ENCODE data around the gene SNCG. TPM values are rescaled to one million over a fixed set of nuclear protein-coding genes. Genes with fewer than 3 reads are reported as not detected.

The SNCG gene
- total RNA-seq, 1 experiment from 2014 or later = 38.1 TPM

- H3K36me3 ChIP-seq = no peaks in the 10 kb centered on the region
- no peak for DNase-seq
- H3K4me1 ChIP-seq = peaks cover 51% of the 10 kb centered on the region
- no peaks in the 10 kb centered on the region for H3K27me3 ChIP-seq
- H3K27ac ChIP-seq = peak overlapping the region; percentile 57
- H3K9me3 ChIP-seq (replicated peaks) = no peaks in the 10 kb centered on the region
- H3K4me3 ChIP-seq = no peak overlapping the region
Measured at GRCh38 chr10:86962136-86962980, 4.0 kb downstream of the SNCG start.

GRCh38 chr10:86962981-86963310, 4.5 kb downstream of the SNCG start:
- H3K27ac ChIP-seq = no peak overlapping the region
- H3K4me3 ChIP-seq = no peak overlapping the region
- H3K27me3 ChIP-seq = no peaks in the 10 kb centered on the region
- no peaks in the 10 kb centered on the region for H3K36me3 ChIP-seq
- no peaks in the 10 kb centered on the region for H3K9me3 ChIP-seq (replicated peaks)
- H3K4me1 ChIP-seq = peaks cover 47% of the 10 kb centered on the region
- DNase-seq = no peak

GRCh38 chr10:86963341-86963919, 5.0 kb downstream of the SNCG start:
- H3K9me3 ChIP-seq (replicated peaks) = no peaks in the 10 kb centered on the region
- H3K27ac ChIP-seq = no peak overlapping the region
- H3K4me1 ChIP-seq = peaks cover 44% of the 10 kb centered on the region
- H3K36me3 ChIP-seq = no peaks in the 10 kb centered on the region
- DNase-seq = no peak
- no peaks in the 10 kb centered on the region for H3K27me3 ChIP-seq
- H3K4me3 ChIP-seq = no peak overlapping the region

GRCh38 chr10:86964061-86964846, 5.9 kb downstream of the SNCG start:
- Histone ChIP-seq H3K27me3 (no peaks in the 10 kb centered on the region), H3K4me1 (peaks cover 40% of the 10 kb centered on the region), H3K27ac (no peak overlapping the region), H3K9me3 (replicated peaks) (no peaks in the 10 kb centered on the region), H3K36me3 (no peaks in the 10 kb centered on the region), H3K4me3 (no peak overlapping the region)
- DNase-seq = no peak

GRCh38 chr10:86964847-86965190, 6.4 kb downstream of the SNCG start:
- peaks cover 40% of the 10 kb centered on the region for H3K4me1 ChIP-seq
- H3K27ac ChIP-seq = no peak overlapping the region
- no peaks in the 10 kb centered on the region for H3K9me3 ChIP-seq (replicated peaks)
- DNase-seq = no peak
- H3K4me3 ChIP-seq = no peak overlapping the region
- H3K27me3 ChIP-seq = no peaks in the 10 kb centered on the region
- H3K36me3 ChIP-seq = no peaks in the 10 kb centered on the region

GRCh38 chr10:86965986-86966654, 7.7 kb downstream of the SNCG start:
- Histone ChIP-seq H3K9me3 (replicated peaks) (no peaks in the 10 kb centered on the region), H3K4me1 (peaks cover 30% of the 10 kb centered on the region), H3K4me3 (no peak overlapping the region), H3K27ac (peak overlapping the region; percentile 30; the same call in 1 of the 2 replicates), H3K27me3 (no peaks in the 10 kb centered on the region), H3K36me3 (no peaks in the 10 kb centered on the region)
- DNase-seq = no peak

- no peaks in the 10 kb centered on the region for H3K27me3 ChIP-seq
- DNase-seq = no peak
- peaks cover 18% of the 10 kb centered on the region for H3K4me1 ChIP-seq
- no peak overlapping the region for H3K4me3 ChIP-seq
- no peaks in the 10 kb centered on the region for H3K36me3 ChIP-seq
- H3K9me3 ChIP-seq (replicated peaks) = no peaks in the 10 kb centered on the region
- H3K27ac ChIP-seq = no peak overlapping the region
Measured at GRCh38 chr10:86967481-86967941, 9.1 kb downstream of the SNCG start.

GRCh38 chr10:86968271-86968993, 10.0 kb downstream of the SNCG start, which contains the start of gene ADIRF:
Gene ADIRF (plus strand): TSS chr10:86968482. CDS start chr10:86968545, 63 bp downstream.
- DNase-seq = no peak
- Histone ChIP-seq H3K27ac (peak within 1 kb of the TSS; percentile 62), H3K4me1 (peaks cover 18% of the 10 kb centered on the region), H3K27me3 (no peaks in the 10 kb centered on the region), H3K36me3 (no peaks in the 10 kb centered on the region), H3K4me3 (peak within 1 kb of the TSS; percentile 23; the same call in 1 of the 2 replicates), H3K9me3 (replicated peaks) (no peaks in the 10 kb centered on the region)

GRCh38 chr10:86968994-86969355, 10.6 kb downstream of the SNCG start:
- Histone ChIP-seq H3K27ac (no peak overlapping the region; the same call in 1 of the 2 replicates), H3K9me3 (replicated peaks) (no peaks in the 10 kb centered on the region), H3K4me1 (peaks cover 18% of the 10 kb centered on the region), H3K36me3 (no peaks in the 10 kb centered on the region), H3K27me3 (no peaks in the 10 kb centered on the region), H3K4me3 (peak overlapping the region; percentile 23; the same call in 1 of the 2 replicates)
- no peak for DNase-seq

- DNase-seq = peak; percentile 71 to 82
- H3K27me3 ChIP-seq = no peaks in the 10 kb centered on the region
- H3K4me3 ChIP-seq = peak overlapping the region; percentile 23
- no peaks in the 10 kb centered on the region for H3K9me3 ChIP-seq (replicated peaks)
- H3K4me1 ChIP-seq = peaks cover 18% of the 10 kb centered on the region
- H3K36me3 ChIP-seq = no peaks in the 10 kb centered on the region
- peak overlapping the region; percentile 62 for H3K27ac ChIP-seq
Measured at GRCh38 chr10:86969421-86970041, 11.1 kb downstream of the SNCG start.

- peak overlapping the region; percentile 62 for H3K27ac ChIP-seq
- peaks cover 18% of the 10 kb centered on the region for H3K4me1 ChIP-seq
- peak; percentile 65 to 72 for DNase-seq
- H3K9me3 ChIP-seq (replicated peaks) = no peaks in the 10 kb centered on the region
- H3K36me3 ChIP-seq = no peaks in the 10 kb centered on the region
- H3K27me3 ChIP-seq = no peaks in the 10 kb centered on the region
- H3K4me3 ChIP-seq = peak overlapping the region; percentile 23
Measured at GRCh38 chr10:86970162-86970981, 12.0 kb downstream of the SNCG start.

GRCh38 chr10:86970982-86971231, 12.5 kb downstream of the SNCG start:
- Histone ChIP-seq H3K4me3 (no peak overlapping the region), H3K9me3 (replicated peaks) (no peaks in the 10 kb centered on the region), H3K27me3 (no peaks in the 10 kb centered on the region), H3K27ac (no peak overlapping the region; the same call in 1 of the 2 replicates), H3K36me3 (no peaks in the 10 kb centered on the region), H3K4me1 (peaks cover 18% of the 10 kb centered on the region)
- DNase-seq = no peak

- no peak overlapping the region for H3K27ac ChIP-seq
Measured at GRCh38 chr10:86971232-86971991, 13.0 kb downstream of the SNCG start.

More at GRCh38 chr10:86971232-86971991, 13.0 kb downstream of the SNCG start:
- Histone ChIP-seq H3K9me3 (replicated peaks) (no peaks in the 10 kb centered on the region), H3K27me3 (no peaks in the 10 kb centered on the region), H3K4me3 (no peak overlapping the region), H3K36me3 (no peaks in the 10 kb centered on the region), H3K4me1 (peaks cover 17% of the 10 kb centered on the region)
- no peak for DNase-seq

Data from SJCRH30 (cell line).